ENCODE data around the gene GRK4.
A peak's percentile ranks its signal among the peaks of the same experiment; 100 is the strongest.
"Not testable (repeated sequence)": the region's sequence is repeated elsewhere in the genome, so short reads cannot be mapped to it uniquely, and the experiment has no call there.

Gene GRK4

GRCh38 chr4:3043282-3044020 lies 80.1 kb downstream of the GRK4 start:
- DNase-seq, result no peak

GRCh38 chr4:3044870-3045819 lies 81.8 kb downstream of the GRK4 start:
- DNase-seq, result no peak

GRCh38 chr4:3046162-3046561 lies 82.8 kb downstream of the GRK4 start:
- DNase-seq, result no peak

GRCh38 chr4:3046623-3047022 lies 83.3 kb downstream of the GRK4 start:
- DNase-seq, result no peak

- peak; percentile 28 for DNase-seq
Observed at GRCh38 chr4:3047464-3048286, 84.3 kb downstream of the GRK4 start.

GRCh38 chr4:3051141-3051897 lies 87.9 kb downstream of the GRK4 start:
- DNase-seq, result not testable (repeated sequence)

- DNase-seq, result no peak
Observed at GRCh38 chr4:3054169-3054759, 90.9 kb downstream of the GRK4 start.

- no peak for DNase-seq
Observed at GRCh38 chr4:3059943-3060342, 96.6 kb downstream of the GRK4 start.

GRCh38 chr4:3060946-3061345 lies 97.6 kb downstream of the GRK4 start:
- no peak for DNase-seq

- DNase-seq, result no peak
Observed at GRCh38 chr4:3062471-3062870, 99.1 kb downstream of the GRK4 start.

GRCh38 chr4:3065551-3065950 lies 102.2 kb downstream of the GRK4 start:
- no peak for DNase-seq

GRCh38 chr4:3066836-3067400 lies 103.5 kb downstream of the GRK4 start:
- DNase-seq, result no peak

- no peak for DNase-seq
Observed at GRCh38 chr4:3067473-3068001, 104.2 kb downstream of the GRK4 start.

- no peak for DNase-seq
Observed at GRCh38 chr4:3069661-3070199, 106.4 kb downstream of the GRK4 start.

- no peak for DNase-seq
Observed at GRCh38 chr4:3070709-3071500, 107.5 kb downstream of the GRK4 start.

- DNase-seq, result no peak
Observed at GRCh38 chr4:3071811-3072210, 108.4 kb downstream of the GRK4 start.

- no peak for DNase-seq
Observed at GRCh38 chr4:3073158-3074077, 110.0 kb downstream of the GRK4 start.

GRCh38 chr4:3074078-3074845 lies 110.9 kb downstream of the GRK4 start, which contains the start of the genes HTT and HTT-AS:
Gene HTT (plus strand): TSS chr4:3074681. CDS start chr4:3074826, 145 bp downstream.
Gene HTT-AS (minus strand): TSS chr4:3074538.
- DNase-seq, result peak; percentile 75

Measured in NCI-H1105 treated with DMSO at 0.1 percent for 48 hours (cell line).